HG02981 (cell line): ENCODE results near the gene ASPHD2.

ENCODE experiments used
- ATAC-seq: cut with Tn5 transposase; IDR thresholded peaks from one replicate; pipeline ENCODE4 v1.9.1; 2021; ENCODE audit warnings: mild to moderate bottlenecking, moderate library complexity; ENCODE audit not compliant: unreplicated experiment

ASPHD2 gene

GRCh38 chr22:26471522-26471921 is 42.5 kb downstream of the ASPHD2 start:
- ATAC-seq = no peak

GRCh38 chr22:26474682-26475081 is 45.6 kb downstream of the ASPHD2 start:
- ATAC-seq = no peak

- no peak for ATAC-seq
Measured at GRCh38 chr22:26476705-26477340, 47.8 kb downstream of the ASPHD2 start.

- ATAC-seq = no peak
Measured at GRCh38 chr22:26477341-26477731, 48.3 kb downstream of the ASPHD2 start.

- ATAC-seq = no peak
Measured at GRCh38 chr22:26479043-26479791, 50.2 kb downstream of the ASPHD2 start.

GRCh38 chr22:26479792-26480610 is 50.9 kb downstream of the ASPHD2 start:
- ATAC-seq = no peak

GRCh38 chr22:26480611-26480932 is 51.5 kb downstream of the ASPHD2 start:
- ATAC-seq = no peak

GRCh38 chr22:26481112-26481693 is 52.1 kb downstream of the ASPHD2 start:
- ATAC-seq = no peak

GRCh38 chr22:26481694-26482093 is 52.6 kb downstream of the ASPHD2 start:
- no peak for ATAC-seq

GRCh38 chr22:26482161-26482560 is 53.1 kb downstream of the ASPHD2 start:
- ATAC-seq = no peak

GRCh38 chr22:26483043-26483438 is 54.0 kb downstream of the ASPHD2 start:
- ATAC-seq = no peak

- ATAC-seq = peak; percentile 69
Measured at GRCh38 chr22:26483439-26484359, 54.6 kb downstream of the ASPHD2 start, which contains the start of the genes HPS4 and SRRD. TSS of gene HPS4 (minus strand) at chr22:26483783. CDS start at chr22:26481762, 2,021 bp downstream. TSS of gene SRRD (plus strand) at chr22:26483877. CDS start at chr22:26483891, 14 bp downstream.

- no peak for ATAC-seq
Measured at GRCh38 chr22:26484360-26484706, 55.3 kb downstream of the ASPHD2 start.

- ATAC-seq = no peak
Measured at GRCh38 chr22:26485013-26485412, 56.0 kb downstream of the ASPHD2 start.

- no peak for ATAC-seq
Measured at GRCh38 chr22:26485806-26486390, 56.8 kb downstream of the ASPHD2 start.

- ATAC-seq = no peak
Measured at GRCh38 chr22:26486394-26486793, 57.3 kb downstream of the ASPHD2 start.

- ATAC-seq = no peak
Measured at GRCh38 chr22:26487996-26488395, 58.9 kb downstream of the ASPHD2 start.

GRCh38 chr22:26489447-26490036 is 60.5 kb downstream of the ASPHD2 start:
- ATAC-seq = no peak

- ATAC-seq = no peak
Measured at GRCh38 chr22:26492220-26492619, 63.2 kb downstream of the ASPHD2 start.

- ATAC-seq = no peak
Measured at GRCh38 chr22:26494506-26494905, 65.4 kb downstream of the ASPHD2 start.
